GM19025 (cell line): ENCODE measurements around the gene KCNMA1.

Source experiments
- ATAC-seq: cut with Tn5 transposase; IDR thresholded peaks from one replicate; pipeline ENCODE4 v1.9.1; 2021; ENCODE audit warnings: mild to moderate bottlenecking, low read depth, moderate library complexity; ENCODE audit not compliant: unreplicated experiment

The KCNMA1 gene

GRCh38 chr10:77118603-77119282 lies 518.9 kb downstream of the KCNMA1 start:
- ATAC-seq: no peak

- no peak for ATAC-seq
Observed at GRCh38 chr10:77117501-77117900, 520.1 kb downstream of the KCNMA1 start.

GRCh38 chr10:77116904-77117303 lies 520.7 kb downstream of the KCNMA1 start:
- ATAC-seq: no peak

- ATAC-seq: no peak
Observed at GRCh38 chr10:77114181-77114821, 523.3 kb downstream of the KCNMA1 start.

GRCh38 chr10:77111611-77112550 lies 525.7 kb downstream of the KCNMA1 start:
- ATAC-seq: no peak

- ATAC-seq: no peak
Observed at GRCh38 chr10:77110757-77111156, 526.9 kb downstream of the KCNMA1 start.

GRCh38 chr10:77109351-77109994 lies 528.1 kb downstream of the KCNMA1 start:
- no peak for ATAC-seq

- no peak for ATAC-seq
Observed at GRCh38 chr10:77106676-77107075, 530.9 kb downstream of the KCNMA1 start.

GRCh38 chr10:77105761-77106221 lies 531.8 kb downstream of the KCNMA1 start:
- no peak for ATAC-seq

GRCh38 chr10:77104459-77104980 lies 533.1 kb downstream of the KCNMA1 start:
- no peak for ATAC-seq

- ATAC-seq: no peak
Observed at GRCh38 chr10:77103213-77103612, 534.4 kb downstream of the KCNMA1 start.

GRCh38 chr10:77101341-77101740 lies 536.3 kb downstream of the KCNMA1 start:
- no peak for ATAC-seq

- ATAC-seq: no peak
Observed at GRCh38 chr10:77099136-77099535, 538.5 kb downstream of the KCNMA1 start.

- no peak for ATAC-seq
Observed at GRCh38 chr10:77097625-77098024, 540.0 kb downstream of the KCNMA1 start.

GRCh38 chr10:77093126-77093525 lies 544.5 kb downstream of the KCNMA1 start:
- no peak for ATAC-seq

GRCh38 chr10:77091597-77092165 lies 545.9 kb downstream of the KCNMA1 start:
- no peak for ATAC-seq

GRCh38 chr10:77090381-77091356 lies 546.9 kb downstream of the KCNMA1 start:
- no peak for ATAC-seq

- no peak for ATAC-seq
Observed at GRCh38 chr10:77087366-77087765, 550.2 kb downstream of the KCNMA1 start.

GRCh38 chr10:77086081-77086480 lies 551.5 kb downstream of the KCNMA1 start:
- ATAC-seq: no peak
